ENCODE results near the gene SMAD6. TPM values are rescaled to one million over a fixed set of nuclear protein-coding genes. Genes with fewer than 3 reads are reported as not detected.

The SMAD6 gene
- total and polyA plus RNA-seq, 2 experiments from 2014 or later, result 1.6 to 15.7 TPM

DNA sequence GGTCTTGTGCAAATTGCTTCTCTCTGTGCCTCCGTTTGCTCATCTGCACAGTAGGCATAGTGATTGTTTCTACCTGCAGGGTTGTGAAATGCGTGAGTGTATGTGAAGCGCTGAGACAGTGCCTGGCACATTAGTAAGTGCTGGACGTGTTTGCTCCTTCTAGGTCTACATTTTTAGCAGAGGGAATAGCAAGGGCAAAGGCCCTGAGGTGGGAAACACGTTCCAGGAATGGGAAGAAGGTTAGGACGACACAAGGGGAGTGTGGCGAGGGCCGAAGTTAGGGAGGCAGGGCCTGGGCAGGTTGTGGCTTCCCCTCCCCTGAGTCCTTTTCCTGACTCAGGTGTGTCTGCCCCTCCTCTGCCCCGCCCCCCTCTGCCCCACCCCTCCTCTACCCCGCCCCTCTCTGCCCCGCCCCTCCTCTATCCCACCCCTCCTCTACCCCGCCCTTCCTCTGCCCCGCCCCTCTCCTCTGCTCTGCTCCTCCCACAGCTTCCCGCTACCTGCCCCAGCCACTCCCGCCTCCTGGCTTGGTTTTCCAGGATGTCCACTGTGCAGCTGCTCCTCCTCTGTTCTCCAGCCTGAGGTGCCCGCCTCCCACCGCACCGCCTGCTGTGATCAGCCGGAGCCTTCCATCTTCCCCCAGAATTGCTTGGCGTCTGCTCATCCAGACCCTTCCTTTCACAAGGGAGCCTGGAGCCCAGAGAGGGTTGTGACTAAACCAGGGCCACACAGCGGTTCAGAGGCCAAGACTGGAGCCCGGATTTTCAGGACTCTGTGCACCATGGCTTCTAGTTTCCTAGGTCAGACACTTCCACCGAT is 31.1 kb upstream of the SMAD6 start:
- peak overlapping the region; percentile 27; the same call in 2 of the 3 replicates for H3K4me3 Mint-ChIP-seq
- Histone ChIP-seq H4K20me1 (replicated peaks; ENCODE audit: insufficient read depth) (no peaks in the 10 kb centered on the region), H3F3A (replicated peaks; ENCODE audit: low read depth) (peaks cover 14% of the 10 kb centered on the region), H2AFZ (peak overlapping the region; percentile 96), H3K4me1 (ENCODE audit: insufficient read depth) (peaks cover 25% of the 10 kb centered on the region), H3K79me2 (replicated peaks; ENCODE audit: insufficient read depth) (no peaks in the 10 kb centered on the region), H3K27me3 (ENCODE audit: insufficient read depth) (no peaks in the 10 kb centered on the region), H3K4me3 (peak overlapping the region; percentile 47), H3K27ac (ENCODE audit: low read depth) (0 out of 2 replicates have a peak overlapping the region, but pooled peaks have one; percentile 63), H3K36me3 (ENCODE audit: insufficient read depth) (no peaks in the 10 kb centered on the region), H3K9me2 (ENCODE audit: insufficient read depth) (no peaks in the 10 kb centered on the region), H3K4me2 (peak overlapping the region; percentile 78)
- peaks cover 6% of the 10 kb centered on the region for H3K9me3 Mint-ChIP-seq
- peaks cover 26% of the 10 kb centered on the region for H3K4me1 Mint-ChIP-seq
- DNase-seq (ENCODE audit: low spot score), result peak; percentile 92
- no peak for TF ChIP-seq NANOG (IDR thresholded peaks at IDR 0.05; ENCODE audit: borderline replicate concordance)
- TF ChIP-seq POLR2AphosphoS5 (IDR thresholded peaks at IDR 0.05; ENCODE audit: low read depth), result peak; percentile 30; the same call in 1 of the 2 replicates
- peak; percentile 78 for ATAC-seq
- H3K36me3 Mint-ChIP-seq (ENCODE audit: low read depth), result peaks cover 3% of the 10 kb centered on the region; the same call in 1 of the 3 replicates
- H3K27me3 Mint-ChIP-seq (ENCODE audit: insufficient read depth, low read depth, poor library complexity), result no peaks in the 10 kb centered on the region
- peak overlapping the region; percentile 45; the same call in 1 of the 2 replicates for H3K27ac Mint-ChIP-seq

GRCh38 chr15:66672867-66673266 is 29.2 kb upstream of the SMAD6 start:
- Histone ChIP-seq H3K79me2 (replicated peaks; ENCODE audit: insufficient read depth) (no peaks in the 10 kb centered on the region), H3F3A (replicated peaks; ENCODE audit: low read depth) (peaks cover 14% of the 10 kb centered on the region), H3K36me3 (ENCODE audit: insufficient read depth) (no peaks in the 10 kb centered on the region), H3K4me3 (no peak overlapping the region), H3K27ac (ENCODE audit: low read depth) (peak overlapping the region; percentile 69; the same call in 1 of the 2 replicates), H3K27me3 (ENCODE audit: insufficient read depth) (no peaks in the 10 kb centered on the region), H3K9me2 (ENCODE audit: insufficient read depth) (no peaks in the 10 kb centered on the region), H3K4me2 (peak overlapping the region; percentile 60), H4K20me1 (replicated peaks; ENCODE audit: insufficient read depth) (no peaks in the 10 kb centered on the region), H3K4me1 (ENCODE audit: insufficient read depth) (peaks cover 25% of the 10 kb centered on the region), H2AFZ (peak overlapping the region; percentile 85; the same call in 1 of the 2 replicates)
- no peaks in the 10 kb centered on the region for H3K27me3 Mint-ChIP-seq (ENCODE audit: insufficient read depth, low read depth, poor library complexity)
- ATAC-seq, result no peak
- peaks cover 29% of the 10 kb centered on the region for H3K4me1 Mint-ChIP-seq
- H3K9me3 Mint-ChIP-seq, result peaks cover 2% of the 10 kb centered on the region
- H3K27ac Mint-ChIP-seq, result peak overlapping the region; percentile 50; the same call in 1 of the 2 replicates
- no peak for DNase-seq (ENCODE audit: low spot score)
- no peak overlapping the region for H3K4me3 Mint-ChIP-seq
- H3K36me3 Mint-ChIP-seq (ENCODE audit: low read depth), result peaks cover 1% of the 10 kb centered on the region; the same call in 1 of the 3 replicates
- TF ChIP-seq NANOG (IDR thresholded peaks at IDR 0.05; ENCODE audit: borderline replicate concordance) (no peak), JUNB (IDR thresholded peaks at IDR 0.05; ENCODE audit: unreplicated experiment) (no peak), CTCF (conservative IDR thresholded peaks at IDR 0.05; ENCODE audit: low read depth in 2 of 2) (no peak), POLR2AphosphoS5 (IDR thresholded peaks at IDR 0.05; ENCODE audit: low read depth) (no peak), STAT1 (IDR thresholded peaks at IDR 0.05; ENCODE audit: unreplicated experiment) (no peak), EZH2phosphoT487 (IDR thresholded peaks at IDR 0.05; ENCODE audit: unreplicated experiment) (no peak), EZH2 (IDR thresholded peaks at IDR 0.05; ENCODE audit: low read depth, unreplicated experiment) (no peak), CREB1 (CRISPR knock-in tag; IDR thresholded peaks at IDR 0.05; ENCODE audit: low read depth) (no peak), ETS1 (IDR thresholded peaks at IDR 0.05) (no peak), ZNF331 (CRISPR knock-in tag; IDR thresholded peaks at IDR 0.05; ENCODE audit: low read depth) (no peak)
- TF ChIP-seq, protein P1, sequence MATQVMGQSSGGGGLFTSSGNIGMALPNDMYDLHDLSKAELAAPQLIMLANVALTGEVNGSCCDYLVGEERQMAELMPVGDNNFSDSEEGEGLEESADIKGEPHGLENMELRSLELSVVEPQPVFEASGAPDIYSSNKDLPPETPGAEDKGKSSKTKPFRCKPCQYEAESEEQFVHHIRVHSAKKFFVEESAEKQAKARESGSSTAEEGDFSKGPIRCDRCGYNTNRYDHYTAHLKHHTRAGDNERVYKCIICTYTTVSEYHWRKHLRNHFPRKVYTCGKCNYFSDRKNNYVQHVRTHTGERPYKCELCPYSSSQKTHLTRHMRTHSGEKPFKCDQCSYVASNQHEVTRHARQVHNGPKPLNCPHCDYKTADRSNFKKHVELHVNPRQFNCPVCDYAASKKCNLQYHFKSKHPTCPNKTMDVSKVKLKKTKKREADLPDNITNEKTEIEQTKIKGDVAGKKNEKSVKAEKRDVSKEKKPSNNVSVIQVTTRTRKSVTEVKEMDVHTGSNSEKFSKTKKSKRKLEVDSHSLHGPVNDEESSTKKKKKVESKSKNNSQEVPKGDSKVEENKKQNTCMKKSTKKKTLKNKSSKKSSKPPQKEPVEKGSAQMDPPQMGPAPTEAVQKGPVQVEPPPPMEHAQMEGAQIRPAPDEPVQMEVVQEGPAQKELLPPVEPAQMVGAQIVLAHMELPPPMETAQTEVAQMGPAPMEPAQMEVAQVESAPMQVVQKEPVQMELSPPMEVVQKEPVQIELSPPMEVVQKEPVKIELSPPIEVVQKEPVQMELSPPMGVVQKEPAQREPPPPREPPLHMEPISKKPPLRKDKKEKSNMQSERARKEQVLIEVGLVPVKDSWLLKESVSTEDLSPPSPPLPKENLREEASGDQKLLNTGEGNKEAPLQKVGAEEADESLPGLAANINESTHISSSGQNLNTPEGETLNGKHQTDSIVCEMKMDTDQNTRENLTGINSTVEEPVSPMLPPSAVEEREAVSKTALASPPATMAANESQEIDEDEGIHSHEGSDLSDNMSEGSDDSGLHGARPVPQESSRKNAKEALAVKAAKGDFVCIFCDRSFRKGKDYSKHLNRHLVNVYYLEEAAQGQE (IDR thresholded peaks at IDR 0.05; ENCODE audit: unreplicated experiment), result no peak
